GM21717 (cell line): ENCODE data around the gene SKIL.
A peak's percentile ranks its signal among the peaks of the same experiment; 100 is the strongest.

Experiments
- ATAC-seq: cut with Tn5 transposase; IDR thresholded peaks from one replicate; pipeline ENCODE4 v1.9.1; 2021; ENCODE audit warnings: mild to moderate bottlenecking, moderate library complexity; ENCODE audit not compliant: unreplicated experiment

SKIL gene

DNA sequence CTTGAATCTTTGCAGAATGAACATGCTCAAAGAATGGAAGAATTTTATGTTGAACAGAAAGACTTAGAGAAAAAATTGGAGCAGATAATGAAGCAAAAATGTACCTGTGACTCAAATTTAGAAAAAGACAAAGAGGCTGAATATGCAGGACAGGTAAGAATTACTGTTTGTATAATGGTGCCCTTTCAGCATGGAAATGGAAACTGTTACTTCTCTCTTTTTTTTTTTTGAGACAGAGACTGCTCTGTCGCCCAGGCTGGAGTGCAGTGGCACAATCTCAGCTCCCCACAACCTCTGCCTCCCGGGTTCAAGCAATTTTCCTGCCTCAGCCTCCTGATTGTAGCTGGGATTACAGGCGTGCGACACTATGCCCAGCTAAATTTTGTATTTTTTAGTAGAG is 33.6 kb downstream of the SKIL start:
- no peak for ATAC-seq

- no peak for ATAC-seq
These were observed 40.2 kb downstream of the SKIL start for GRCh38 chr3:170397685-170398084.

DNA sequence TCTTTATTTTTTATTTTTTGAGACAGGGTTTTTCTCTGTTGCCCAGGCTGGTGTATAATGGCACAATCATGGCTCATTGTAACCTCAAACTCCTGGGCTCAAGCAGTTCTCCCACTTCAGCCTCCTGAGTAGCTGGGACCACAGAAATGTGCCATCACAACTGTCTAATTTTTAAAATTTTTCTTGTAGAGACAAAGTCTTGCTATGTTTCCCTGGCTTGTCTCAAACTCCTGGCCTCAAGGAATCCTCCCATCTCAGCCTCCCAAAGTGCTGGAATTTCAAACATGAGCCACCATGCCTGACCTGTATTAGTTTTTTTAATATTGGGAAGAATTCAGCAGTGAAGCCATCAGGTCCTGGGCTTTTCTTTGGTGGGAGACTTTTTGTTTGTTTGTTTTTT is 47.6 kb downstream of the SKIL start:
- no peak for ATAC-seq

DNA sequence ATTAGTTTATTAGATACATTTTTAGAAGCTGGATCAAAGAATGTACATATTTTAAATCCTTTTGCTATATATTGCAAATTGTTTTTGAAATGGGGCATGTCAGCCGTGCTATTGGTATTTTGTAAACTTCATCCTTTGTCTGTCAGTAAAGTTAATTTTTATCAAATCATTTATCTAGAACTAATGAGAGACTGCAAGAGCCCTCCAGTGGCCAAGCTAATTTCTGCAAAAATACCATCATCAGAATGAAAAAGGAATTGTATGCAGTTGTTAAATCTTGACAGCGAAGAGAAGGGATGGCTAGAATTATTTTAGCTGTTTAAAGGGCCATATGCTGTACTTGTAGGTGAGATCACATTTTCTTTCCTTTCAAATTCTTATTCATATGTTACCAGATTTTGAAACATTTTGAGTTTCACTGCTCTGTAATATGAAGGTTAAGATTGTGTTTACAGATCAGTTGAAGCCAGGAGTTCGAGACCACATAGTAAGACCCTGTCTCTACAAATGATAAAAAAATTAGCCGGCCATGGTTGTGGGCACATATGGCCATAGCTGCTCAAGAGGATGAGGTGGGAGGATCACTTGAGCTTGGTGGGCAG is 53.0 kb downstream of the SKIL start:
- no peak for ATAC-seq

GRCh38 chr3:170413291-170413690 is 55.8 kb downstream of the SKIL start:
- no peak for ATAC-seq

- no peak for ATAC-seq
These were observed 56.7 kb downstream of the SKIL start for GRCh38 chr3:170414202-170414663.

DNA sequence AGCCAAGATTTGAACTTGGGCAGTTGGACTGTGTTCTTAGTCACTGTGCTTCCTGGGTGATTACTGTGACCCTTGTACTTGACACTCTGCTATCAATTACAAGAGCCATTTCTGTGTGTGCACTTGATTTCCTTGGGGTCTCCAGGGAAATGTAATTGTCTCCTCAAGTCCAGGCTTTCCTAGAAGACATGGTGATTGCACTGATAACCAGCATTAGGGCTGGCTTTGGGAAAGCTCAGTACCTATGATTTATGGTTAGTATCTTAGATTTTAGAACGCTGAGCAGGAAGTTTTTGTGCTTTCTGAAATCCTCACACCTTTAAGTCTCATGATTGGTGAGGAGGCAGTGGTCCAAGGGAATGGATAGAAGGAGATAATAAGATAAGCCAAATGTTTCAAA is 59.6 kb downstream of the SKIL start:
- no peak for ATAC-seq

DNA sequence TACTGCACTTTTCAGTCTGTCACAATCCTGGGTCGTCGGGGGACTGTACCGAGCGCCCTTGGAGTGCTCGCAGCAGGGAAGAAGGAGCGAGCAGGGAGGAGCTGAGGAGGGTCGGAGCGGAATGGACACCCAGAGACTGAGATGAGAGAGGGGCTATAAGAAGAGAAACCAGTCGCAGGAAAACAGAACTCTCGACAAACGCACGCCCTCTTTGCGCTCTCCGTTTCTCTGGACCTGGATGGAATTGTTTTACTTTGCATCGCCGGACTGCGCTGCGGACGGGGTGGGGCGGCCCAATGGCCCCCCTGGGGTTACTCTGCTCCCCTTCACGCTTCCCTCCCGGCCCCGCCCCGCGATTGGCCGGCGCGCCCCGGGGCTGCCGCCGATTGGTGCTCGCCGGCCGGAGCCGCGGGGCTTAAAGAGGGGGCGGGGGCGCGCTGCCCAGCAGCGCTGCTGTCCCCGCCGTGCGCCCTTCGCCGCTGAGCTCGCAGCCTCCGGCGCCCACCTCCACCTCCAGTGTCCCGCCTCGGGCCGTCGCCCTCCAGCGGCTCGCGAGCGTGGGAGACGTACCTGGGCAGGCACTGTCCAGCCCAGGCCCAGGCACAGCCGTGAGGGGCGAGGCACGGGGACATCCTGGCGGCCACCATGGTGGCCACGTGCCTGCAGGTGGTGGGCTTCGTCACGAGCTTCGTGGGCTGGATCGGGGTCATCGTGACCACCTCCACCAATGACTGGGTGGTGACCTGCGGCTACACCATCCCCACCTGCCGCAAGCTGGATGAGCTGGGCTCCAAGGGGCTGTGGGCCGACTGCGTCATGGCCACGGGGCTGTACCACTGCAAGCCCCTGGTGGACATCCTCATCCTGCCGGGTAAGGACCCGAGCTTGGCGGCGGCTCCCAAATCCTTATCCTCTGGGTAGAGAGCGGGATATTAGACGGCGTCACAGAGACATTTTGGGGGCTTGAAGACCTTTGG is 61.2 kb downstream of the SKIL start, which contains the start of gene CLDN11:
TSS of gene CLDN11 (plus strand) at position 447 of the 977 bp plus-strand sequence. CDS start at position 646, 199 bp downstream.
- ATAC-seq: no peak

- no peak for ATAC-seq
These were observed 62.1 kb downstream of the SKIL start for GRCh38 chr3:170419557-170420087.

DNA sequence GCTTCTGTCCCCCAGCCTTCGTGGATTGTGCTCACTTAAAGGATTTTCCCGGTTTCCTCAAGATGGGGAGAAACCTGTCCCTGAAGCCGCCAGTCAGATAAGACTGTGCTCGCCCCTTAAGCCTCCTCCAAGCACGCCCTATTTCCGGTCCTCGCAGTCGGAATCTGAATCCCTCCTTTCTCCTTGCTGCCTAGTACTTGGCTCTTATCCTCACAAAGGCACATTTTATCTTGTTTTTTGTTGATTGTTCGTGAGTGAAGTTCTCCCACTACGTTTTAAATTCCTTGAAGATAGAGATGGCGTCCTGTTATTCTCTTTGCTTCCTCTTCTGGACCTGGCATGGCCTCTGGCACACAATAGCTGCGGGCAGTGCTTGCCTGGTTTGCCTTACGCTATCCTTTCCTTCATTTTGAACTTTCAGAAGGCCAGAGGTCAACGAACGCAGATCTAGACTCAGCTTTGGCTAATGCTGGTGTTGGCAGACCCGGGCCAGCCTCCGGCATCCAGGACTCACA is 62.8 kb downstream of the SKIL start:
- no peak for ATAC-seq

DNA sequence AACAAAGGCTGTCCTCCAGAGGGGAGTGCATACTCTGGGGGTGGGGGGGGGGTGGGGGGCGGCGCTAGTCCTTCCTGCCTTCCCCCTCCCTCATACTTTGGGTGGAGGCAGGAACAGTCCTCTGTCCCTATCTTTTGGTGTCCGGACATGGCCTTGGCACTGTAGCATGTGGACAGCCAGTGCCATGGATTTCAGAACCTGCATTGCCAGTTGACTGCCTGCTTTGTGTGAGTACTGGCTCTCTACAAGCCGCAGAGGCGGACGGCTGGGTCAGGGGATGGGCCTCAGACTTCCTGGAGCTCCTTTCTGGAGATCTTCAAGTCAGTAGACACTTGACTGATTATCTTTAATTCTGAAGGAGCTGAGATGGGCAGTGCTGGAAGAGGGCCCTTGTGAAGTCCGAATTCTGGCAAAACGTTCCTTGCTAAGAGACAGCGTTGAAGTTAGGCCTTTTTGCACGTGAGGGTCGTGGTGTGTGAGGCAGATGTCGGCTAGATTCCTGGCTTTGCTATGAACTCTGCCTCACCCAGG is 63.7 kb downstream of the SKIL start:
- ATAC-seq: no peak

DNA sequence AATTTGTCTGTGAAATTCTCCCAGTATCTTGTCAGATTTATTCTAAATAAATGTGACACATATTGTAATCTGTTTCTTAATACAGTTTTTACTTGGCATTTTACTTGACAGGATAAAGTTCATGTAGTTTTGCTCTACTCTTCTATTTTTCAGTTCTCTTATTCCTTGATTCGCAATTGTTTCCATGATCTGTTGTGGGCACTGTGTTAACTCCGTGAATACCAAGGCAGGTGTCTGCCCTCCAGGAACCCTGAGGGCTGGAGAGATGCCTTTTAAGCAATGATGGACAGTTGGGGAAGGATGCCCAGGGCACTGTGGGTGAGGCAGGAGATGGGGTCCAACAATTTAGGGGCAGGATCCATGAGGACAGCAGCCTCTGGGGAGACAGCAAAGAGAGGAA is 64.2 kb downstream of the SKIL start:
- no peak for ATAC-seq

DNA sequence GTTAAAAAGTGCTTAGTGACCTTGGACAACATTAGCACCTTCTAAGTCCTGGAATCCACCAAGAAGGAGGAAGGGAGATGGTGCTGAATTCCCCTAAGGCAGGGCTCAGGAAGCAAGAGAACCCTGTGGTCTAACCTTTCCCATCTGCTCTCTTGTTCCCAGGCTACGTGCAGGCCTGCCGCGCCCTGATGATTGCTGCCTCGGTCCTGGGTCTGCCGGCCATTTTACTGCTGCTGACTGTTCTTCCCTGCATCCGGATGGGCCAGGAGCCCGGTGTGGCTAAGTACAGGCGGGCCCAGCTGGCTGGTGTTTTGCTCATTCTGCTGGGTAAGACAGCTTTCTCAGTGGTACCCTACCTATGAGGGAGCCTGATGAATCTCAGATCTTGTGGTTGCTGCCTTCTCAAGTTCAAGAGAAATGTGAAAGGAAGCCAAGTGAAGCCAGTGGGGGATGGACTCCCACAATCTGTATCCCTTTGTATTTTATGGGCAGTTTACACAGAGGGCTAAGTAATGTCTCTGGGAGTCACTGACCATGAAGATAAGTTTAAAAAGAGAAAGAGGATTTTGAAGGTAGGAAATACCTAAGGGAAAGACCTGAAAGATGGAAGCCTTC is 65.6 kb downstream of the SKIL start:
- ATAC-seq: no peak

DNA sequence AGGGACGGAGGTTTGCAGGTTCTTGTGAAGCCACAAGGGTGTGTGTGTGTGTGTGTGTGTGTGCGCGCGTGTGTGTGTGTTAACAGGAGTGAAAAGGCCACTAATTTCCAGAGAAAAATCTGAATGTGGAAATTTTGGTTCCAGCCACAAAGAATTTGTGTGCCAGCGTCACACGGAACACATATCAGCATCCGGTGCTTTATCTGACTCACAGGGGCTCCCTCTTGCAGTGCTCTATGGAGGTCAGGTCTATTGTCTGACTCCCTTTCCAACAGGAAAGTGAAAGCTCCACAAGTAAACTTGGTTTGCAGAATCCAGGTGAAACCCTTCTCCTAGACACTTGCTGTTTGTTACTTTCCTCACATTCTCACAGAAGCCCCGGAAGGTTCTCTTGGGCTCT is 67.4 kb downstream of the SKIL start:
- ATAC-seq: no peak

GRCh38 chr3:170425491-170426239 is 68.2 kb downstream of the SKIL start:
- no peak for ATAC-seq

- no peak for ATAC-seq
These were observed 68.8 kb downstream of the SKIL start for GRCh38 chr3:170426240-170426797.

- no peak for ATAC-seq
These were observed 70.6 kb downstream of the SKIL start for GRCh38 chr3:170428095-170428494.

GRCh38 chr3:170429050-170429449 is 71.5 kb downstream of the SKIL start:
- ATAC-seq: peak; percentile 67

DNA sequence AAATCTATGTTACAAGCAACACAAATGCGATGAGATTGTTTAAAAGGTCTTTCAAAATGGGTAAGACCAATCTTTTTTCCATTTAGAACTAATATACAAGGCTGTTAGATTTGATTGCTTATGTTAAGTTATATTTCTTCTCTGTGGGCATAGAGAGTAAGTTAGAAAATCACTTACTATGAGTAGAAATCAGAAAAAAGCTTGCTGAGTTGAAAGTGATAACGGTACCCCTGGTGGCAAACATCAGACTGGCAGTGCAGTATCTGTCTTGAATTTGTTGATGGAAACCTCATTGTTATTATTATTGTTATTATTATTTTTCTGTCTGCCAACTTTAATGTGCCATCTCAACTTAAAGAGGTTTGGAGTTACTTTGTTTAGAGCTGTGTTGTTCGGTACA is 73.5 kb downstream of the SKIL start:
- no peak for ATAC-seq

DNA sequence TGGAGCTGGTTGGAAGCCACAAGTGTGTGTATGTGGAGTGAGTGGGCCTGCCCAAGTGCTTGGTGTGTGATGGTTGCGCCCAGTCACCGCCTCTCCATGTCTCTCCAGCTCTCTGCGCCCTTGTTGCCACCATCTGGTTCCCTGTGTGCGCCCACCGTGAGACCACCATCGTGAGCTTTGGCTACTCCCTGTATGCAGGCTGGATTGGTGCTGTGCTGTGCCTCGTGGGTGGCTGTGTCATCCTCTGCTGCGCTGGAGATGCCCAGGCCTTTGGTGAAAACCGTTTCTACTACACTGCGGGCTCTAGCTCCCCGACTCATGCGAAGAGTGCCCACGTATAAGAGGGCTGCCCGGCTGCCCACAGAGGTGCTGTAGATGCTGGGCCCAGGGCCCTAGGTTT is 74.9 kb downstream of the SKIL start:
- no peak for ATAC-seq
